ENCODE results near the gene GPR39. TPM values are rescaled to one million over a fixed set of nuclear protein-coding genes. Genes with fewer than 3 reads are reported as not detected.

Gene GPR39
- total and polyA plus RNA-seq, 2 donors from 2014 or later: 4.9 to 8.7 TPM

DNA sequence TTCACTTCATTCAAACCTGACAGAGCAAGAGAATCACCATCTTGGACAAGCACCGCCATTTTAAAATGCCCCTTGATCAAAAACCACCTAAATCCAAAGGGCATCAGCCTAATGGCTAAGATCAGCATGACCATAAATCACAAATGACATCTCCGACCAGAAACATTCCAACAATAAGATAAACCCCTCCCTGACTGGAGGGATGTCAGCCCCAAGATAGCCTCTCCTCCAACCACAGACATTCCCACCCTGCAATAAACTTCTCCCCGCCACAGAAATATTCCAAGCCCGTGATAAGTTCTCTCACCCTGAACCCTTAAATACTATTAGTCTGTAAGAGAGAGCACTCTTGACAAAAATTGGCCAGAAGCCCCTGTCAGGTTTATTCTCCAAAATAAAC, 275.0 kb downstream of the GPR39 start:
- DNase-seq: peak in 1 of 5 donors; percentile 23
- FAIRE-seq: no peak
- intact Hi-C loops (cut with DNase I): no loop called here
- Histone ChIP-seq H3K4me1 (ENCODE audit: control insufficient read depth in 2 of 3, insufficient read depth in 2 of 3, low read depth in 1 of 3, low read length in 3 of 3) (no peaks in the 10 kb centered on the region), H3K36me3 (ENCODE audit: control insufficient read depth in 2 of 3, insufficient read depth in 3 of 3, low read length in 3 of 3) (no peaks in the 10 kb centered on the region), H3K27ac (ENCODE audit: low read depth in 2 of 2, low read length in 2 of 2) (no peak overlapping the region), H3K27me3 (ENCODE audit: control insufficient read depth, insufficient read depth, low read length) (no peaks in the 10 kb centered on the region), H3K9ac (ENCODE audit: low read length in 3 of 3) (no peak overlapping the region), H3K4me3 (ENCODE audit: low read length in 3 of 3) (no peak overlapping the region), H3K9me3 (ENCODE audit: control insufficient read depth in 2 of 3, insufficient read depth in 1 of 3, low read length in 3 of 3) (no peaks in the 10 kb centered on the region)
- TF ChIP-seq, protein P1, sequence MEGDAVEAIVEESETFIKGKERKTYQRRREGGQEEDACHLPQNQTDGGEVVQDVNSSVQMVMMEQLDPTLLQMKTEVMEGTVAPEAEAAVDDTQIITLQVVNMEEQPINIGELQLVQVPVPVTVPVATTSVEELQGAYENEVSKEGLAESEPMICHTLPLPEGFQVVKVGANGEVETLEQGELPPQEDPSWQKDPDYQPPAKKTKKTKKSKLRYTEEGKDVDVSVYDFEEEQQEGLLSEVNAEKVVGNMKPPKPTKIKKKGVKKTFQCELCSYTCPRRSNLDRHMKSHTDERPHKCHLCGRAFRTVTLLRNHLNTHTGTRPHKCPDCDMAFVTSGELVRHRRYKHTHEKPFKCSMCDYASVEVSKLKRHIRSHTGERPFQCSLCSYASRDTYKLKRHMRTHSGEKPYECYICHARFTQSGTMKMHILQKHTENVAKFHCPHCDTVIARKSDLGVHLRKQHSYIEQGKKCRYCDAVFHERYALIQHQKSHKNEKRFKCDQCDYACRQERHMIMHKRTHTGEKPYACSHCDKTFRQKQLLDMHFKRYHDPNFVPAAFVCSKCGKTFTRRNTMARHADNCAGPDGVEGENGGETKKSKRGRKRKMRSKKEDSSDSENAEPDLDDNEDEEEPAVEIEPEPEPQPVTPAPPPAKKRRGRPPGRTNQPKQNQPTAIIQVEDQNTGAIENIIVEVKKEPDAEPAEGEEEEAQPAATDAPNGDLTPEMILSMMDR (IDR thresholded peaks at IDR 0.05; ENCODE audit: borderline replicate concordance, extremely low read depth, insufficient read depth): no peak

DNA sequence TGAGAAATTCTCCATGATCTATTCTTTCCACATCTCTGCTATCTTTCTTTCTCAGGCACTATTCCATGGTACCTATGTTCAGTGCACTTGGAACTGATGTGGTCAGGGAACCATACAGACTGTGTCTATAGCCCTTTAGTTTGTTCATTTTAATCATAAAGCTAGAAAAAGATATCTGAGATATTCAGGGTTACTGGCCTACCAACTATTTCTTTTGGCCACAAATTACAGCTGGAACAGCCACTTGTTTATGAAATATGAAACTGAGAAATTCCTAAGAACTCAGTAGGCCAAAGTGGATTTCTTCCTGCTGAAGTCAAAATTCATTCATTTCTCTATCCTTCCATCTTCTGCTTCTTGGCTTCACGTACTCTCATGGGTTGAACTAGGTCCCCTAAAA, 276.2 kb downstream of the GPR39 start:
- Histone ChIP-seq H3K27me3 (ENCODE audit: control insufficient read depth, insufficient read depth, low read length) (no peaks in the 10 kb centered on the region), H3K4me1 (ENCODE audit: control insufficient read depth in 2 of 3, insufficient read depth in 2 of 3, low read depth in 1 of 3, low read length in 3 of 3) (no peaks in the 10 kb centered on the region), H3K9me3 (ENCODE audit: control insufficient read depth in 2 of 3, insufficient read depth in 1 of 3, low read length in 3 of 3) (no peaks in the 10 kb centered on the region), H3K36me3 (ENCODE audit: control insufficient read depth in 2 of 3, insufficient read depth in 3 of 3, low read length in 3 of 3) (no peaks in the 10 kb centered on the region), H3K4me3 (ENCODE audit: low read length in 3 of 3) (no peak overlapping the region), H3K27ac (ENCODE audit: low read depth in 2 of 2, low read length in 2 of 2) (no peak overlapping the region), H3K9ac (ENCODE audit: low read length in 3 of 3) (no peak overlapping the region)
- intact Hi-C loops (cut with DNase I): no loop called here
- no peak for FAIRE-seq
- TF ChIP-seq, protein P1 (IDR thresholded peaks at IDR 0.05; ENCODE audit: borderline replicate concordance, extremely low read depth, insufficient read depth): no peak
- DNase-seq: no peak
